Duodenal mucosa (tissue), 2 donors: ENCODE measurements around the gene MYLK4.

Experiments used
- H3K27ac ChIP-seq: one replicate; pipeline ENCODE4 v1.7.0; 2013; ENCODE audit warnings: low read depth, low read length
- H3K27me3 ChIP-seq, 2 donors: one replicate each; pipeline ENCODE4 v1.7.0; 2013; ENCODE audit warnings: low read length in 2 of 2, control low read depth in 1 of 2; ENCODE audit not compliant: insufficient read depth in 2 of 2, control insufficient read depth in 1 of 2
- H3K36me3 ChIP-seq, 2 donors: one replicate each; pipeline ENCODE4 v1.7.0; 2013; ENCODE audit warnings: low read length in 2 of 2, control low read depth in 1 of 2; ENCODE audit not compliant: insufficient read depth in 2 of 2, control insufficient read depth in 1 of 2
- H3K4me1 ChIP-seq, 2 donors: one replicate each; pipeline ENCODE4 v1.7.0; 2013; ENCODE audit warnings: low read length in 2 of 2, control low read depth in 1 of 2; ENCODE audit not compliant: insufficient read depth in 2 of 2, control insufficient read depth in 1 of 2
- H3K4me3 ChIP-seq, 2 donors: one replicate each; pipeline ENCODE4 v1.7.0; 2013; ENCODE audit warnings: low read length in 2 of 2, low read depth in 1 of 2
- H3K9ac ChIP-seq, 2 donors: one replicate each; pipeline ENCODE4 v1.7.0; 2013; ENCODE audit warnings: low read length in 2 of 2, low read depth in 1 of 2
- H3K9me3 ChIP-seq, 2 donors: one replicate each; pipeline ENCODE4 v1.7.0; 2013; ENCODE audit warnings: low read length in 2 of 2, control low read depth in 1 of 2; ENCODE audit not compliant: control insufficient read depth in 1 of 2

The MYLK4 gene

DNA sequence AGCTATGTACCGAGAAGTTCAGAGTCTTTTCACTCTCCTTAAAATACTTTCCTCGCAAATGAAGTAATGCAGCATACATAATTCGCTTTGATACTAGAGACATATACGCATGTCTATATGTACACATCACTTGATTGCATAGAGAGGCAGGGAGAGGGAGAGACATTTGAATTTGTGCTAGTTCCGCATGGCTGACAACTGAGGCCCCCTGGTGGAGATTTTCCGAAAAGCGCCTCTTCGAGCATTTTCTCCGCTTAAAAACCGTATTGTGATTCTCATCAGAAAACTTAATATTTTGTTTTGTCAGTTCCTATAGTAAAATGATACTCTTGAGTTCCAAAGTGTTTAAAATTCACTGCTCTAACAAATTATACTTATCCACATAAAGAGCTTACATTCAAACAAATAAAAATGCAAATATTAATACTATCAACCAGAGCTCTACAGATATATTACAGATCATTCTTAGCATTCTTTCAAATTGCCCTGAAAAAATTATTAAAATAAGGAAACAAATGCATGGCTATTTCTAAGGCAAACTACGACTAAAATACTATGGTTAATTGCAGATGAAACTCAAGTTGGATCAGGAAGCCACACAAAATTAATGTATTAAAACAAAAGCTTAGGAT is 637 bp downstream of the MYLK4 start:
- no peaks in the 10 kb centered on the region for H3K36me3 ChIP-seq
- H3K27ac ChIP-seq = no peak overlapping the region
- no peak overlapping the region for H3K4me3 ChIP-seq
- no peaks in the 10 kb centered on the region for H3K27me3 ChIP-seq
- H3K9ac ChIP-seq = no peak overlapping the region
- no peaks in the 10 kb centered on the region for H3K9me3 ChIP-seq
- no peaks in the 10 kb centered on the region for H3K4me1 ChIP-seq

- no peak overlapping the region for H3K9ac ChIP-seq
- no peaks in the 10 kb centered on the region for H3K27me3 ChIP-seq
- no peaks in the 10 kb centered on the region for H3K36me3 ChIP-seq
- no peak overlapping the region for H3K27ac ChIP-seq
- H3K4me1 ChIP-seq = peaks cover 5 to 9% of the 10 kb centered on the region in 2 donors
- no peaks in the 10 kb centered on the region for H3K9me3 ChIP-seq
- no peak overlapping the region for H3K4me3 ChIP-seq
These were observed 2.5 kb downstream of the MYLK4 start for GRCh38 chr6:2748183-2748582.

- H3K4me3 ChIP-seq = no peak overlapping the region
- no peak overlapping the region for H3K9ac ChIP-seq
- no peak overlapping the region for H3K27ac ChIP-seq
- H3K4me1 ChIP-seq = peaks cover 5 to 9% of the 10 kb centered on the region in 2 donors
- H3K27me3 ChIP-seq = no peaks in the 10 kb centered on the region
- H3K9me3 ChIP-seq = no peaks in the 10 kb centered on the region
- no peaks in the 10 kb centered on the region for H3K36me3 ChIP-seq
These were observed 4.1 kb downstream of the MYLK4 start for GRCh38 chr6:2746557-2747061.

GRCh38 chr6:2745246-2745645 is 5.5 kb downstream of the MYLK4 start:
- no peaks in the 10 kb centered on the region for H3K27me3 ChIP-seq
- peaks cover 5 to 9% of the 10 kb centered on the region in 2 donors for H3K4me1 ChIP-seq
- H3K9me3 ChIP-seq = no peaks in the 10 kb centered on the region
- no peaks in the 10 kb centered on the region for H3K36me3 ChIP-seq
- H3K9ac ChIP-seq = no peak overlapping the region
- H3K27ac ChIP-seq = no peak overlapping the region
- no peak overlapping the region for H3K4me3 ChIP-seq

GRCh38 chr6:2744778-2745177 is 5.9 kb downstream of the MYLK4 start:
- Histone ChIP-seq H3K4me3 (no peak overlapping the region), H3K27me3 (no peaks in the 10 kb centered on the region), H3K9me3 (no peaks in the 10 kb centered on the region), H3K4me1 (peaks cover 5 to 9% of the 10 kb centered on the region in 2 donors), H3K27ac (no peak overlapping the region), H3K9ac (no peak overlapping the region), H3K36me3 (no peaks in the 10 kb centered on the region)

DNA sequence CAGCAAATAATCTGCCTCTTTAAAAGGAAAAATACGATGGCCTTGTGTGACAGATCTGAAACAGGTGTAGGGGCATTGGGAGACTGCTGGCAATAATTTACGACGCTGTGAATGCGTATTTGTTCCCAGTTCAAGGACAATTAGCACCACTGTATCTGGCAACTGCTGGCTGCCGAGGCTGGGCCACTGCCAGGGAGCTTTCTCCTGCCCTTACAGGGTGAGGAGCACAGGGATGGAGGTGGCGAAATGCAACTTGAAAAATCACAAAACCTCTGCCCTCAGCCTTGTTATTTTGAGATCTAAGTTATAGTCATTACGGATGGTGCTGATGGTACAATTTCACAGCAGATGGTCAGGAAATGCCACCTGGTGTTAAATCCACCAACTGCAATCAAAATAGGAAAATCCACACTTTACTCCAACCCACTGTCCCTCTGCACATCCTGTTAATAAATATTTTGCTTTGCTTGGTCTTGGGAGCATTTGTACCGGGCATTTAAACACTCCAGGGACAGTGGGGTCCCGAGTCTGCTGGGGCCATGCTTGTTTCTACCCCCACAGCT is 6.4 kb downstream of the MYLK4 start:
- H3K27ac ChIP-seq = no peak overlapping the region
- peaks cover 5 to 9% of the 10 kb centered on the region in 2 donors for H3K4me1 ChIP-seq
- no peaks in the 10 kb centered on the region for H3K9me3 ChIP-seq
- H3K9ac ChIP-seq = no peak overlapping the region
- H3K36me3 ChIP-seq = no peaks in the 10 kb centered on the region
- no peaks in the 10 kb centered on the region for H3K27me3 ChIP-seq
- H3K4me3 ChIP-seq = peak overlapping the region; percentile 5 to 25

DNA sequence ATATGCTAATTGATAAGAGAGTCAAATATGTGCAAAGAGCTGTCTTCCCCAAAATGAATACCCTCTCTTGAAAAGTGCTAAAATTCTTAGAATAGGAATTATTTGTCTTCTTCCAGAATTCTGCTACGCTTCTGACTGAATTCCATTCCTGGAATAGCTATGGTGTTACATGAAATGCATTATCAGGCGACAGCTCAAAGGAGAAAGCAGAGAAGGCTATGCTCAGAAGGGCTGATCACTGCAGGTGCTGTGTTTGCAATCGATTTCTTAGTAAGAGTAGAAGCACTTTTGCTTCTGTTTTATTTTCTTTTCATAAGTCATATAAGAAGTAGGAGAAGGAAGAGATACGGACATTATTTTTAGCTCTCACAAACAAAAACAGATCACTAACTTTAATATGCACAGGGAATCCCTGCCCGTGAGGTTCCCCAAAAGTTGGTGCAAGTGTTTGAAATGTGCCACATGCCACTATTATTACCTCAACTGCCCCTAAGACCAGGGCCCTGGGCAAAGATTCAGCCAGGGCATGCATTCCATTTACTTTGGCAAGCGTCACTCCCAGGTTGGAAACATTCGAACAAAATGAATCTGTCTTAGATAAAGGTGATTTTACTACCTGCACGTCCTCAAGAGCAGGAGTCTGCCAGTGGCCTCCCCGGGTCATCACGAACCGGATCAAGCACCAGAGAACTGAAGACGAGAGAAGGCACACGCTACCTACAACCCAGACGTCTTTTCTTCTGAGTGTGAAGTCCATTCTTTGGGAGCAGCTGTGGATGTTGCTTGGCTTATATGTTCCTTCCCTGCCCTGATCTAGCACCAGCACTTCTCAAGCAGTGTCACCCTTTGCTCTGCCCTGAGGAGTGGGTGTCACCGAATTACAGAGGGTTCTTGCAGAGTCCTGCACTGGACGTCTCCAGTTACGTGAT is 7.2 kb downstream of the MYLK4 start:
- no peak overlapping the region for H3K9ac ChIP-seq
- H3K27ac ChIP-seq = no peak overlapping the region

DNA sequence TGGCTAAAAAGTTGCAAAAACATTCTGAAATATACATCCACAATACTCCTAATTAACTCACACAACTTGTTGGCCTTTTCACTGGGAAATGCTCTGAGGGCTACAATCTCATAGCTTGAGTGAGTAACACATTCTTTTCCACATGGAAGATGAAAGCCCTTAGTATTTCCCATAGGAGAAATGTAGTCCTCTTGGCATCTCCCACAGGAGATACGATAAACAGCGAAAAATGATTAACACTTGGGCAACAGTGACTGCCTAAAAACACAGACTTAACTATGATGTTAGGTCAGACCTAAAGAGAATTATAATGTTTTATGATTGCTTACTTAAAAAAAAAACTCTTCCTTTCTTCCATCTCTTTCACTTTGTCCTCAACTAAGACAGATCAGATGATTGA is 9.0 kb downstream of the MYLK4 start:
- peaks cover 5 to 9% of the 10 kb centered on the region in 2 donors for H3K4me1 ChIP-seq
- H3K36me3 ChIP-seq = no peaks in the 10 kb centered on the region
- H3K4me3 ChIP-seq = no peak overlapping the region
- no peaks in the 10 kb centered on the region for H3K27me3 ChIP-seq
- no peak overlapping the region for H3K9ac ChIP-seq
- no peaks in the 10 kb centered on the region for H3K9me3 ChIP-seq
- no peak overlapping the region for H3K27ac ChIP-seq

More for the DNA sequence above, 7.2 kb downstream of the MYLK4 start:
- peak overlapping the region; percentile 5 to 25 for H3K4me3 ChIP-seq
- H3K36me3 ChIP-seq = no peaks in the 10 kb centered on the region
- H3K27me3 ChIP-seq = no peaks in the 10 kb centered on the region
- H3K9me3 ChIP-seq = no peaks in the 10 kb centered on the region
- peaks cover 5 to 9% of the 10 kb centered on the region in 2 donors for H3K4me1 ChIP-seq

DNA sequence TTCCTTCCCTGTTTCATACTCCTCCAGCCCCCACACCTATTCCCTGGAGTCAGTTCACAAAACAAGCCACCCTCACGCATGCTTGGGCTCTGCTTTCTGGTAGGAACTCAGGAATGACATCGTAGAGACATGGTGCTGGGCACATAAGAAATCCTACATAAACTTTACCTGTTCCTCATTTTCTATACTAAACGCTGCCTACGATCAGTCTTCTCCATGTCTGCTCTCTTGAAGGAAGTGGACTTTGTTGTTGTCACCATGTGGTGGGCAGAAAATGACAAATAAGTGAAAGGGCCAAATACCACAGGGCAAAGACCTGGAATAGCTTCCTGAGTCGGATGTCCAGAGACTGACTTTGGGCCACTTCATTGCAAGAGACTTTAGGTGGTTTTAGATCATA is 10.1 kb downstream of the MYLK4 start:
- H3K4me3 ChIP-seq = no peak overlapping the region
- H3K9ac ChIP-seq = no peak overlapping the region
- H3K27me3 ChIP-seq = no peaks in the 10 kb centered on the region
- H3K27ac ChIP-seq = no peak overlapping the region
- H3K36me3 ChIP-seq = no peaks in the 10 kb centered on the region
- H3K9me3 ChIP-seq = no peaks in the 10 kb centered on the region
- H3K4me1 ChIP-seq = peaks cover 5 to 9% of the 10 kb centered on the region in 2 donors

DNA sequence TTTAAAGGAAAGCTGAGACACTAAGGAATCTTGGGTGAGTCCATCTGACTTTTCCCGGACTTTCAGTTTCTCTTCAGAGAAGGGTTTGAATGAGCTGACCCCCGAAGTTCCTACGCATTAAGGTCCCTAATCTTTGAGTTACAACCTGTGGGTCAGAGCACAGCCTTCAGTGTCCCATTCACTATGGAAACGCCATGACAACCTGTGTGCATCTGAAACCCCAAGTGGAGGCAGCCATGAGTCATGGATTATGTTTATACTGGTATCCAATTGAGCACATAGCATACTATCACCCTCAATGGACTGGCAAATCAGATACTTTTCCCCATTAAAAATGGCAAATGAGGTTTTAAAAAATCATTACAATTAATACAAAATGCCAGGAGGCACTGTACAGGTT is 11.4 kb downstream of the MYLK4 start:
- H3K4me1 ChIP-seq = peaks cover 5 to 6% of the 10 kb centered on the region in 2 donors
- H3K27me3 ChIP-seq = no peaks in the 10 kb centered on the region
- no peaks in the 10 kb centered on the region for H3K36me3 ChIP-seq
- H3K9ac ChIP-seq = no peak overlapping the region
- no peaks in the 10 kb centered on the region for H3K9me3 ChIP-seq
- H3K27ac ChIP-seq = no peak overlapping the region
- H3K4me3 ChIP-seq = no peak overlapping the region
